GM10266 (cell line): ENCODE results near the gene C10orf90.

Source experiments
- DNase-seq: peaks from one replicate; pipeline ENCODE4 v3.0.0; 2012; ENCODE audit errors: extremely low spot score
- CTCF ChIP-seq: IDR thresholded peaks from 2 replicates; pipeline ENCODE4 v1.5.1; 2012; ENCODE audit warnings: mild to moderate bottlenecking, low read depth; ENCODE audit not compliant: control insufficient read depth, insufficient read depth; ENCODE audit errors: missing control alignments

Gene C10orf90

GRCh38 chr10:126375926-126376554, 294.5 kb downstream of the C10orf90 start:
- DNase-seq, result no peak
- TF ChIP-seq CTCF, result no peak

- no peak for TF ChIP-seq CTCF
These were observed 295.2 kb downstream of the C10orf90 start for GRCh38 chr10:126375299-126375698.

More at GRCh38 chr10:126375299-126375698, 295.2 kb downstream of the C10orf90 start:
- no peak for DNase-seq
